GM18873 (cell line): ENCODE measurements around the gene EFHB.
"Not testable (repeated sequence)": the region's sequence is repeated elsewhere in the genome, so short reads cannot be mapped to it uniquely, and the experiment has no call there.

Experiments
- ATAC-seq: cut with Tn5 transposase; IDR thresholded peaks from one replicate; pipeline ENCODE4 v1.9.1; 2021; ENCODE audit warnings: mild to moderate bottlenecking, moderate library complexity, moderate number of reproducible peaks; ENCODE audit not compliant: unreplicated experiment, low FRiP score

Gene EFHB

GRCh38 chr3:19846609-19847008 is 87.4 kb downstream of the EFHB start:
- ATAC-seq, result not testable (repeated sequence)
